Glutamatergic neuron (in vitro differentiated cells): Measurements from ENCODE around the gene NEURL1. TPM values are rescaled to one million over a fixed set of nuclear protein-coding genes. Genes with fewer than 3 reads are reported as not detected.
A peak's percentile ranks its signal among the peaks of the same experiment; 100 is the strongest.

Experiments used
- DNase-seq: peaks from one replicate; pipeline ENCODE4 v3.0.0; 2022
- H3K27ac Mint-ChIP-seq: one replicate; pipeline ENCODE4 v1.8.0; 2020; ENCODE audit warnings: mild to moderate bottlenecking, mixed read lengths, inconsistent platforms; ENCODE audit not compliant: unreplicated experiment
- H3K27me3 Mint-ChIP-seq: one replicate; pipeline ENCODE4 v1.8.0; 2020; ENCODE audit warnings: mild to moderate bottlenecking, moderate library complexity, mixed read lengths, inconsistent platforms; ENCODE audit not compliant: unreplicated experiment
- H3K36me3 Mint-ChIP-seq: one replicate; pipeline ENCODE4 v1.8.0; 2020; ENCODE audit warnings: mild to moderate bottlenecking, mixed read lengths, inconsistent platforms; ENCODE audit not compliant: unreplicated experiment
- H3K4me1 Mint-ChIP-seq: one replicate; pipeline ENCODE4 v1.8.0; 2020; ENCODE audit warnings: mild to moderate bottlenecking, low read depth, mixed read lengths, inconsistent platforms; ENCODE audit not compliant: unreplicated experiment
- H3K4me3 Mint-ChIP-seq: one replicate; pipeline ENCODE4 v1.8.0; 2020; ENCODE audit warnings: mild to moderate bottlenecking, mixed read lengths, inconsistent platforms; ENCODE audit not compliant: unreplicated experiment
- H3K9me3 Mint-ChIP-seq: one replicate; pipeline ENCODE4 v1.8.0; 2020; ENCODE audit warnings: mild to moderate bottlenecking, moderate library complexity, mixed read lengths, inconsistent platforms; ENCODE audit not compliant: unreplicated experiment
- CTCF ChIP-seq: fragments of 200-600 bp; sonication (generic); IDR thresholded peaks from one replicate; pipeline ENCODE4 v1.5.0; 2021; ENCODE audit not compliant: partially characterized antibody, unreplicated experiment
- total RNA-seq: library from RNA; stranded (reverse); fragmentation: NEBNext Ultra II Directional; extraction: Animal tissue kit (Norgen Biotek cat#: 25700); gene quantifications from one replicate; pipeline ENCODE4 v1.2.1, GENCODE V29; 2021; ENCODE audit not compliant: unreplicated experiment

NEURL1 gene
- total RNA-seq, 1 donor from 2014 or later = 3.1 TPM

DNA sequence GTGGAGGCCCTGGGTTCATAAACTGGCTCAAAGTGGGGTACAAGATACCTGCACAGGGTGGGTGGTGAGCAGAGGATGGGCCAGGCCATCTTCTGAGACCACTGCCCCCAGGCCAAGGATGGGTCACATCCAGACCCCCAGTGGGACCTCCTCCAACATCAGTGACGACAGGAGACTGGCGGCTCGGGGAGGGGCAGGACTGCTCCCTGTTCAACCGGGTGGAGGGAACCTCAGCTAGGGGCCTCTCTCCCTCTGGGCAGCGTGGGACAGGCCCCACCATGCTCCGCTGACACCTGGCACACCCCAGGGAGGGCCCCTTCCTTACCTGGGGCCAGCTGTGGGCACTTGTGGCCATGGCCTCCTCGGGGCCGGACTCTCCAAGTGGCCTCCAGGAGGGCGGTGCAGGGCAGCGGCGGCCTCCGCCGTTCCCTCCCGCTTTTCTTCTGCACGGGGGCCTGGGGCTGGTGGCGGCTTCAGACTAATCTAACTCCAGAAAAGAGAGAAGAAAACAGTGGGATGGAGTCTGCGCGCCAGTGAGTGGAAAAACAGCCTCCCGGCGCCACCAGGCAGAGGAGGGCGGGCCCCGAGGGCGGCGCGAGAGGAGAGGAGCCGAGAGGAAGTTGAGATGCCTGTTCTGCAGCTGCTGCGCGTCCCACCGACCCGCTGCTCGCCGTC lies 41.5 kb upstream of the NEURL1 start, which contains the start of gene CALHM2:
Gene CALHM2 (minus strand): TSS at position 540 of the 675 bp plus-strand sequence. CDS start 2,429 bp downstream, outside the sequence.
- DNase-seq = peak; percentile 57
- no peak for TF ChIP-seq CTCF
- Mint-ChIP-seq H3K27ac (no peak within 1 kb of the TSS), H3K36me3 (peaks cover 11% of the 10 kb centered on the region), H3K9me3 (peaks cover 8% of the 10 kb centered on the region), H3K4me3 (peak within 1 kb of the TSS; percentile 34), H3K27me3 (peaks cover 2% of the 10 kb centered on the region), H3K4me1 (peaks cover 10% of the 10 kb centered on the region)

GRCh38 chr10:103452506-103453230 lies 40.8 kb upstream of the NEURL1 start:
- H3K36me3 Mint-ChIP-seq = peaks cover 10% of the 10 kb centered on the region
- peaks cover 8% of the 10 kb centered on the region for H3K4me1 Mint-ChIP-seq
- H3K4me3 Mint-ChIP-seq = peak overlapping the region; percentile 34
- peaks cover under 1% of the 10 kb centered on the region for H3K27me3 Mint-ChIP-seq
- no peak for DNase-seq
- no peak overlapping the region for H3K27ac Mint-ChIP-seq
- peaks cover 8% of the 10 kb centered on the region for H3K9me3 Mint-ChIP-seq
- no peak for TF ChIP-seq CTCF

DNA sequence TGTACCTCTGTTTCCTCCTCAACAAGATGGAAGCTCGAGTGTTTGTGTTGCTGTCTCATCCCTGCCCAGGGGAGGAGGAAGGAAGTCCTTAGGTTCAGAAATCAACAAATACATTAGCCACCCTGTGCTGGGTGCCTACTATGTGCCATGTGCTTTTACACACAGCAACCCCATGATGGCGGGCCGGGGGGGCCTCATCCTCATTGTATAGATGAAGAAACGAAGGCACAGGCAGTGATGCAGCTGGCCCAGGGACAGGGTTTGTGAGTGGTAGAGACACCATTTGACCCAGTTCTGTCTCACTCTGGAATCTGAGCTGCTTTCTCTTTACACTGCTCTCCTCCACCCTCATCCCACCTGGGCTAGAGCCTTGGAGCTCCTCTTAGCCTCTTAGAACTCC lies 39.5 kb upstream of the NEURL1 start:
- TF ChIP-seq CTCF = no peak
- Mint-ChIP-seq H3K36me3 (peaks cover 3% of the 10 kb centered on the region), H3K4me3 (no peak overlapping the region), H3K27me3 (no peaks in the 10 kb centered on the region), H3K4me1 (peaks cover 2% of the 10 kb centered on the region), H3K27ac (no peak overlapping the region), H3K9me3 (peaks cover 3% of the 10 kb centered on the region)
- no peak for DNase-seq

DNA sequence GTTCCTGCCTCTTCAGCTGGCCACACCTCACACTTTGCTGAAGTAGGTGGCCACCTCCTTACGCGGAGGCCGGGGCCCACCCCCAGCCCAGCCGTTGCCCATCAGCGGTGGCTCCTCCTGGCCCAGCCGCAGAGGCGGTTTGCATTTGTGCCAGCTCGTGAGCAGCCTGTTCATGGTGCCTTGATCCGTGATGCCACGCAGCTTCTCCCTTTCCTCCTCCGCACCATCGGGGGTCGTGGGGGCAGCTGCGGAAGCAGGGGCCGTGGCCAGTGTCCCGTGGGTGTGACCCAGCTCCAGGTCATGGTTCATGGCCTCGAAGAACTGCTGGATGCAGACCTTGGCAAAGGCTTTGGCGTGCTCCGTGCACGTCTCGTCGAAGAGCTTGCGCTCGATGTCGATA lies 38.3 kb upstream of the NEURL1 start:
- no peak for TF ChIP-seq CTCF
- Mint-ChIP-seq H3K4me1 (peaks cover 6% of the 10 kb centered on the region), H3K4me3 (no peak overlapping the region), H3K36me3 (peaks cover 3% of the 10 kb centered on the region), H3K27me3 (peaks cover 6% of the 10 kb centered on the region), H3K9me3 (peaks cover 4% of the 10 kb centered on the region), H3K27ac (no peak overlapping the region)
- DNase-seq = no peak
